ENCODE data around the gene MCU. TPM values are rescaled to one million over a fixed set of nuclear protein-coding genes. Genes with fewer than 3 reads are reported as not detected.

MCU gene
- total RNA-seq, 4 donors from 2014 or later = 11.4 to 33.3 (median 24.9) TPM

- Histone ChIP-seq H3K27ac (peak overlapping the region; percentile 30 to 45 (median 36)), H3K36me3 (no peaks in the 10 kb centered on the region), H3K4me3 (replicated peaks in 1 of 3) (no peak overlapping the region), H3K9me3 (no peaks in the 10 kb centered on the region), H3K27me3 (no peaks in the 10 kb centered on the region), H3K4me1 (peaks cover 8 to 25% of the 10 kb centered on the region in 2 donors)
- intact Hi-C loops (cut with DNase I) = no loop called here
- TF ChIP-seq POLR2A (IDR thresholded peaks at IDR 0.05) = no peak
- no peak for TF ChIP-seq CTCF (IDR thresholded peaks at IDR 0.05)
- DNase-seq = no peak
- 48 to 63% methylated on average over 2 of the region's 2 CpGs for WGBS, 2 donors
Measured at GRCh38 chr10:72712136-72712535, 20.2 kb downstream of the MCU start.

GRCh38 chr10:72719941-72720592 is 28.1 kb downstream of the MCU start:
- intact Hi-C loops (cut with DNase I) = no loop called here
- no peaks in the 10 kb centered on the region for H3K9me3 ChIP-seq

GRCh38 chr10:72720814-72721660 is 29.1 kb downstream of the MCU start:
- no peaks in the 10 kb centered on the region for H3K36me3 ChIP-seq
- intact Hi-C loops (cut with DNase I) = no loop called here
- no peak overlapping the region for H3K4me3 ChIP-seq (replicated peaks in 1 of 3)
- H3K9me3 ChIP-seq = no peaks in the 10 kb centered on the region
- 93% methylated on average over 4 of the region's 4 CpGs for WGBS, 2 donors
- no peaks in the 10 kb centered on the region for H3K4me1 ChIP-seq
- H3K27ac ChIP-seq = no peak overlapping the region
- no peak for DNase-seq
- H3K27me3 ChIP-seq = no peaks in the 10 kb centered on the region
- TF ChIP-seq POLR2A (IDR thresholded peaks at IDR 0.05) = no peak
- TF ChIP-seq CTCF (IDR thresholded peaks at IDR 0.05) = no peak

More at GRCh38 chr10:72719941-72720592, 28.1 kb downstream of the MCU start:
- Histone ChIP-seq H3K27ac (no peak overlapping the region), H3K36me3 (no peaks in the 10 kb centered on the region), H3K4me3 (replicated peaks in 1 of 3) (no peak overlapping the region), H3K4me1 (no peaks in the 10 kb centered on the region), H3K27me3 (no peaks in the 10 kb centered on the region)
- no peak for DNase-seq
- WGBS, 2 donors = 98% methylated on average over 2 of the region's 2 CpGs
- TF ChIP-seq CTCF (IDR thresholded peaks at IDR 0.05) (no peak), POLR2A (IDR thresholded peaks at IDR 0.05) (no peak)

- no peak for DNase-seq
- H3K4me1 ChIP-seq = no peaks in the 10 kb centered on the region
- H3K27ac ChIP-seq = no peak overlapping the region
- H3K36me3 ChIP-seq = no peaks in the 10 kb centered on the region
- TF ChIP-seq POLR2A (IDR thresholded peaks at IDR 0.05) (no peak), CTCF (IDR thresholded peaks at IDR 0.05) (no peak)
- 61 to 66% methylated on average over 2 of the region's 2 CpGs for WGBS, 2 donors
- H3K9me3 ChIP-seq = no peaks in the 10 kb centered on the region
- intact Hi-C loops (cut with DNase I) = no loop called here
- H3K4me3 ChIP-seq (replicated peaks in 1 of 3) = no peak overlapping the region
- H3K27me3 ChIP-seq = no peaks in the 10 kb centered on the region
Measured at GRCh38 chr10:72727130-72727529, 35.2 kb downstream of the MCU start.

- no peaks in the 10 kb centered on the region for H3K9me3 ChIP-seq
- H3K4me1 ChIP-seq = no peaks in the 10 kb centered on the region
- DNase-seq = no peak
- no peak for TF ChIP-seq CTCF (IDR thresholded peaks at IDR 0.05)
- TF ChIP-seq POLR2A (IDR thresholded peaks at IDR 0.05) = no peak
- intact Hi-C loops (cut with DNase I) = no loop called here
- H3K36me3 ChIP-seq = no peaks in the 10 kb centered on the region
- H3K4me3 ChIP-seq (replicated peaks in 1 of 3) = no peak overlapping the region
- WGBS, 2 donors = 91 to 95% methylated on average over 2 of the region's 2 CpGs
- H3K27ac ChIP-seq = no peak overlapping the region
- no peaks in the 10 kb centered on the region for H3K27me3 ChIP-seq
Measured at GRCh38 chr10:72728462-72728861, 36.5 kb downstream of the MCU start.
